CD14-positive monocyte (primary cell): ENCODE data around the gene ALDH2. TPM values are rescaled to one million over a fixed set of nuclear protein-coding genes. Genes with fewer than 3 reads are reported as not detected.

Experiments used
- DNase-seq, 3 donors: peaks; one replicate each; pipeline ENCODE4 v3.0.0-alpha.2; 2011 to 2022
- H2AFZ ChIP-seq: 2 replicates; pipeline ENCODE4 v1.6.0; 2012; ENCODE audit warnings: mild to moderate bottlenecking, low read depth, low read length, inconsistent platforms; ENCODE audit not compliant: insufficient read depth, poor library complexity, severe bottlenecking
- H3K27ac ChIP-seq, 2 donors: 1 replicate in 1 of 2; 2 replicates in 1 of 2; pipeline ENCODE4 v1.5.1; 2012 to 2013; ENCODE audit warnings: low read length in 2 of 2, control low read depth in 1 of 2, inconsistent platforms in 1 of 2, low read depth in 1 of 2, mild to moderate bottlenecking in 1 of 2
- H3K27me3 ChIP-seq, 2 donors: one replicate each; pipeline versions ENCODE4 v1.6.0 to v1.6.1; 2011 to 2013; ENCODE audit warnings: low read length in 2 of 2; ENCODE audit not compliant: control insufficient read depth in 2 of 2, insufficient read depth in 2 of 2
- H3K36me3 ChIP-seq, 2 donors: replicated peaks in 1 of 2; 1 replicate in 1 of 2; 2 replicates in 1 of 2; pipeline versions ENCODE4 v1.5.1 to v1.6.1; 2012 to 2013; ENCODE audit warnings: low read length in 2 of 2, control low read depth in 1 of 2, inconsistent platforms in 1 of 2, mild to moderate bottlenecking in 1 of 2; ENCODE audit not compliant: insufficient read depth in 2 of 2, control insufficient read depth in 1 of 2
- H3K4me1 ChIP-seq, 2 donors: 1 replicate in 1 of 2; 2 replicates in 1 of 2; pipeline versions ENCODE4 v1.5.1 to v1.6.1; 2012 to 2013; ENCODE audit warnings: low read length in 2 of 2, control low read depth in 1 of 2, inconsistent platforms in 1 of 2, mild to moderate bottlenecking in 1 of 2, moderate library complexity in 1 of 2; ENCODE audit not compliant: insufficient read depth in 2 of 2, control insufficient read depth in 1 of 2
- H3K4me2 ChIP-seq: replicated peaks from 2 replicates; pipeline ENCODE3; 2012; ENCODE audit warnings: low read length, moderate library complexity, mild to moderate bottlenecking; ENCODE audit not compliant: poor library complexity, severe bottlenecking; ENCODE audit errors: extremely low read depth
- H3K4me3 ChIP-seq, 3 experiments: fragments of 200-600 bp in 1 of 3; sonication (generic) in 1 of 3; replicated peaks in 1 of 3; 1 replicate in 2 of 3; 2 replicates in 1 of 3; pipeline ENCODE4 v1.5.1; 2011 to 2013; ENCODE audit warnings: low read length in 3 of 3, mild to moderate bottlenecking in 3 of 3, control low read depth in 2 of 3, low read depth in 2 of 3, inconsistent platforms in 1 of 3, moderate library complexity in 1 of 3
- H3K79me2 ChIP-seq: 2 replicates; pipeline ENCODE4 v1.6.0; 2012; ENCODE audit warnings: mild to moderate bottlenecking, control low read depth, inconsistent platforms, low read length, moderate library complexity; ENCODE audit not compliant: insufficient read depth
- H3K9ac ChIP-seq: 2 replicates; pipeline ENCODE4 v1.6.0; 2017; ENCODE audit warnings: low read length, mild to moderate bottlenecking; ENCODE audit not compliant: insufficient read depth, poor library complexity, severe bottlenecking
- H3K9me3 ChIP-seq, 2 donors: replicated peaks in 1 of 2; 1 replicate in 1 of 2; 2 replicates in 1 of 2; pipeline versions ENCODE4 v1.5.1 to v1.6.1; 2012 to 2013; ENCODE audit warnings: low read length in 2 of 2, control low read depth in 1 of 2; ENCODE audit not compliant: control insufficient read depth in 1 of 2, insufficient read depth in 1 of 2
- H4K20me1 ChIP-seq: 2 replicates; pipeline ENCODE4 v1.6.0; 2012; ENCODE audit warnings: mild to moderate bottlenecking, low read length, control low read depth, moderate library complexity; ENCODE audit not compliant: insufficient read depth
- H3K27ac Mint-ChIP-seq, 7 donors: one replicate each; pipeline ENCODE4 v1.8.0; 2020; ENCODE audit warnings: mild to moderate bottlenecking in 7 of 7, mixed read lengths in 7 of 7, moderate library complexity in 6 of 7, inconsistent platforms in 2 of 7
- H3K27me3 Mint-ChIP-seq, 3 donors: one replicate each; pipeline ENCODE4 v1.8.0; 2021 to 2022; ENCODE audit warnings: low read depth in 3 of 3, mild to moderate bottlenecking in 3 of 3, mixed read lengths in 3 of 3, moderate library complexity in 3 of 3, inconsistent platforms in 1 of 3
- H3K36me3 Mint-ChIP-seq, 2 donors: one replicate each; pipeline ENCODE4 v1.8.0; 2020; ENCODE audit warnings: mixed read lengths in 2 of 2, inconsistent platforms in 1 of 2, mild to moderate bottlenecking in 1 of 2
- H3K4me1 Mint-ChIP-seq: one replicate; pipeline ENCODE4 v1.8.0; 2020; ENCODE audit warnings: mild to moderate bottlenecking, mixed read lengths
- H3K4me3 Mint-ChIP-seq, 2 donors: one replicate each; pipeline ENCODE4 v1.8.0; 2020; ENCODE audit warnings: mild to moderate bottlenecking in 2 of 2, mixed read lengths in 2 of 2, moderate library complexity in 1 of 2
- H3K9me3 Mint-ChIP-seq, 7 donors: one replicate each; pipeline ENCODE4 v1.8.0; 2020 to 2022; ENCODE audit warnings: mixed read lengths in 7 of 7, mild to moderate bottlenecking in 6 of 7, moderate library complexity in 6 of 7, inconsistent platforms in 2 of 7
- WGBS: methylation state at CpG from one replicate; pipeline ENCODE4 v1.1.5; 2013; ENCODE audit warnings: missing lambda C conversion rate; ENCODE audit not compliant: insufficient coverage; 5-methylcytosine and 5-hydroxymethylcytosine counted together
- intact Hi-C, 2 donors: fragments of 100-400 bp; cut with micrococcal nuclease; formaldehyde crosslinking; loops; one replicate each; pipeline versions ENCODE4 v1.15.0 to v1.15.1; 2023
- polyA plus RNA-seq, 3 donors: library from polyadenylated mRNA; depleted of rRNA in 1 of 3; unstranded in 2 of 3; stranded (reverse) in 1 of 3; fragments of 300-500 nt in 2 of 3; fragments of >200 nt in 1 of 3; fragmentation: Illumina TruSeq in 2 of 3; gene quantifications; 1 replicate in 2 of 3; 2 replicates in 1 of 3; pipeline ENCODE4 v1.2.3, GENCODE V29; 2012 to 2021
- TF ChIP-seq, protein P1 (sequence below): fragments of 200-600 bp; IDR thresholded peaks from one replicate; pipeline ENCODE4 v1.8.0; 2022; ENCODE audit warnings: antibody characterized with exemption, mild to moderate bottlenecking

The ALDH2 gene
- polyA plus RNA-seq, 3 donors, result 272 to 404 (median 384) TPM

DNA sequence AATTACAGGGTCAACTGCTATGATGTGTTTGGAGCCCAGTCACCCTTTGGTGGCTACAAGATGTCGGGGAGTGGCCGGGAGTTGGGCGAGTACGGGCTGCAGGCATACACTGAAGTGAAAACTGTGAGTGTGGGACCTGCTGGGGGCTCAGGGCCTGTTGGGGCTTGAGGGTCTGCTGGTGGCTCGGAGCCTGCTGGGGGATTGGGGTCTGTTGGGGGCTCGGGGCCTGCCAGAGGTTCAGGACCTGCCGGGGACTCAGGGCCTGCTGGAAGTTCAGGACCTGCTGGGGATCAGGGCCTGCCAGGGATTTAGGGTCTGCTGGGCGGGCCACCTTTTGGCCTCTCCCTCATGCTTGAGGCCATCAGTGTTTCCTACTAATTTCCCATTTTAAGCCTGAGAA is 37.1 kb downstream of the ALDH2 start:
- no peaks in the 10 kb centered on the region for H3K4me1 Mint-ChIP-seq
- peaks cover 67 to 91% of the 10 kb centered on the region in 2 donors for H3K36me3 Mint-ChIP-seq
- DNase-seq, result no peak
- no peak overlapping the region for H3K4me2 ChIP-seq
- peaks cover 12% of the 10 kb centered on the region for H4K20me1 ChIP-seq
- intact Hi-C loops, result no loop called here
- H3K9me3 Mint-ChIP-seq, result no peaks in the 10 kb centered on the region
- TF ChIP-seq, protein P1, sequence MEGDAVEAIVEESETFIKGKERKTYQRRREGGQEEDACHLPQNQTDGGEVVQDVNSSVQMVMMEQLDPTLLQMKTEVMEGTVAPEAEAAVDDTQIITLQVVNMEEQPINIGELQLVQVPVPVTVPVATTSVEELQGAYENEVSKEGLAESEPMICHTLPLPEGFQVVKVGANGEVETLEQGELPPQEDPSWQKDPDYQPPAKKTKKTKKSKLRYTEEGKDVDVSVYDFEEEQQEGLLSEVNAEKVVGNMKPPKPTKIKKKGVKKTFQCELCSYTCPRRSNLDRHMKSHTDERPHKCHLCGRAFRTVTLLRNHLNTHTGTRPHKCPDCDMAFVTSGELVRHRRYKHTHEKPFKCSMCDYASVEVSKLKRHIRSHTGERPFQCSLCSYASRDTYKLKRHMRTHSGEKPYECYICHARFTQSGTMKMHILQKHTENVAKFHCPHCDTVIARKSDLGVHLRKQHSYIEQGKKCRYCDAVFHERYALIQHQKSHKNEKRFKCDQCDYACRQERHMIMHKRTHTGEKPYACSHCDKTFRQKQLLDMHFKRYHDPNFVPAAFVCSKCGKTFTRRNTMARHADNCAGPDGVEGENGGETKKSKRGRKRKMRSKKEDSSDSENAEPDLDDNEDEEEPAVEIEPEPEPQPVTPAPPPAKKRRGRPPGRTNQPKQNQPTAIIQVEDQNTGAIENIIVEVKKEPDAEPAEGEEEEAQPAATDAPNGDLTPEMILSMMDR, result no peak
- H3K79me2 ChIP-seq, result no peaks in the 10 kb centered on the region
- peaks cover 80 to 91% of the 10 kb centered on the region in 2 donors for H3K36me3 ChIP-seq
- H2AFZ ChIP-seq, result no peak overlapping the region
- H3K27me3 Mint-ChIP-seq, result no peaks in the 10 kb centered on the region
- 98% methylated on average over 7 of the region's 8 CpGs for WGBS
- H3K27ac ChIP-seq, result no peak overlapping the region
- H3K4me1 ChIP-seq, result no peaks in the 10 kb centered on the region
- H3K9ac ChIP-seq, result no peak overlapping the region
- no peak overlapping the region for H3K4me3 ChIP-seq
- H3K27ac Mint-ChIP-seq, result no peak overlapping the region
- no peak overlapping the region for H3K4me3 Mint-ChIP-seq
- no peaks in the 10 kb centered on the region for H3K9me3 ChIP-seq
- H3K27me3 ChIP-seq, result no peaks in the 10 kb centered on the region

DNA sequence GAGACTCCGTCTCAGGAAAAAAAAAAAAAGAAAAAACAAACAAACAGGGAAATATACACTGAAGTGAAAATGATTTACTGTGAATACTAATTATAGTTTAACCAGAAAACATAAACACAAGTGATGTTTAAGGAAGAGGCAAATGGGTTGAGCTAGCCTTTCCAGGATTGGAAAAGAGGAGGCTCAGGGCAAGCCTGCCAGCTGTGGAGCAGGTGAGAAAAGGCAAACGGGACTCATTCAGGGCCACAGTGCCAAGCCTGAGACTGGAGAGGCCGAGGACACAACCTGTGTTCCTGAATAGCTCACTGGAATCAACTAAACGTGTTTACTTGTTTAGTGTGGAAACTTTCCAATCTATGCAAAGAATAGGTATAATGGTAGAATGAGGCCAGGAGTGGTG is 39.6 kb downstream of the ALDH2 start:
- no peak overlapping the region for H3K9ac ChIP-seq
- TF ChIP-seq, protein P1, result no peak
- DNase-seq, result no peak
- H3K27me3 ChIP-seq, result no peaks in the 10 kb centered on the region
- no peaks in the 10 kb centered on the region for H3K79me2 ChIP-seq
- no peak overlapping the region for H3K4me2 ChIP-seq
- no peak overlapping the region for H3K27ac ChIP-seq
- H4K20me1 ChIP-seq, result peaks cover 16% of the 10 kb centered on the region
- H3K4me3 ChIP-seq, result no peak overlapping the region
- Mint-ChIP-seq H3K36me3 (peaks cover 71 to 93% of the 10 kb centered on the region in 2 donors), H3K4me3 (no peak overlapping the region), H3K4me1 (no peaks in the 10 kb centered on the region), H3K27ac (peak overlapping the region in 2 of 7 donors; percentile 10 to 43), H3K9me3 (no peaks in the 10 kb centered on the region), H3K27me3 (no peaks in the 10 kb centered on the region)
- WGBS, result 100% methylated on average over 3 of the region's 4 CpGs
- no peak overlapping the region for H2AFZ ChIP-seq
- H3K9me3 ChIP-seq, result no peaks in the 10 kb centered on the region
- no peaks in the 10 kb centered on the region for H3K4me1 ChIP-seq
- intact Hi-C loops, result no loop called here
- peaks cover 79 to 91% of the 10 kb centered on the region in 2 donors for H3K36me3 ChIP-seq
